Suprapubic skin (tissue), 4 donors: Measurements from ENCODE around the gene STK40.

Experiments used
- CTCF ChIP-seq, 2 donors: fragments of 200-600 bp in 1 of 2; fragments of 450-650 bp in 1 of 2; sonication (generic) in 1 of 2; IDR thresholded peaks; one replicate each; pipeline ENCODE4 v1.5.1; 2016 to 2019; ENCODE audit warnings: antibody characterized with exemption in 2 of 2, mild to moderate bottlenecking in 1 of 2, moderate library complexity in 1 of 2
- EP300 ChIP-seq: sonication (generic); formaldehyde crosslinking; IDR thresholded peaks from one replicate; pipeline ENCODE4 v1.6.1; 2017; ENCODE audit warnings: antibody characterized with exemption
- POLR2A ChIP-seq, 2 donors: fragments of 450-650 bp; IDR thresholded peaks; one replicate each; pipeline ENCODE4 v1.6.1; 2017; ENCODE audit warnings: antibody characterized with exemption in 2 of 2, mild to moderate bottlenecking in 2 of 2, moderate library complexity in 2 of 2
- POLR2AphosphoS5 ChIP-seq, 3 donors: sonication (generic); formaldehyde crosslinking; IDR thresholded peaks; one replicate each; pipeline ENCODE4 v1.6.1; 2017; ENCODE audit warnings: antibody characterized with exemption in 3 of 3

- TF ChIP-seq POLR2A (IDR thresholded peaks at IDR 0.05) (no peak), POLR2AphosphoS5 (IDR thresholded peaks at IDR 0.05) (no peak), CTCF (IDR thresholded peaks at IDR 0.05) (no peak), EP300 (no peak)
Measured at GRCh38 chr1:36396359-36396758, 10.6 kb upstream of the STK40 start.
